AG20443 (cell line): ENCODE data around the gene PDGFA.

Experiments
- DNase-seq: peaks from one replicate; pipeline ENCODE4 v3.0.0; 2012; ENCODE audit warnings: low spot score, mixed read lengths

Gene PDGFA

GRCh38 chr7:519484-520390 is at the start of gene PDGFA:
Gene PDGFA, minus strand, starts transcription at chr7:519846. Its CDS starts 845 bp downstream, at chr7:519001.
- peak; percentile 82 for DNase-seq

- peak; percentile 83 for DNase-seq
Observed at GRCh38 chr7:568031-568951, 48.6 kb upstream of the PDGFA start.

GRCh38 chr7:567305-567883 is 47.7 kb upstream of the PDGFA start:
- no peak for DNase-seq

- no peak for DNase-seq
Observed at GRCh38 chr7:566100-566499, 46.5 kb upstream of the PDGFA start.

GRCh38 chr7:564176-564865 is 44.7 kb upstream of the PDGFA start:
- DNase-seq = no peak

GRCh38 chr7:563629-564170 is 44.1 kb upstream of the PDGFA start:
- no peak for DNase-seq

- DNase-seq = no peak
Observed at GRCh38 chr7:562789-563628, 43.4 kb upstream of the PDGFA start.

- DNase-seq = no peak
Observed at GRCh38 chr7:562374-562675, 42.7 kb upstream of the PDGFA start.

- DNase-seq = no peak
Observed at GRCh38 chr7:561631-562373, 42.2 kb upstream of the PDGFA start.

GRCh38 chr7:560966-561630 is 41.5 kb upstream of the PDGFA start:
- DNase-seq = no peak

GRCh38 chr7:559396-559705 is 39.7 kb upstream of the PDGFA start:
- DNase-seq = no peak

- DNase-seq = no peak
Observed at GRCh38 chr7:557558-557881, 37.9 kb upstream of the PDGFA start.

- DNase-seq = no peak
Observed at GRCh38 chr7:556837-557557, 37.4 kb upstream of the PDGFA start.

- no peak for DNase-seq
Observed at GRCh38 chr7:556291-556826, 36.7 kb upstream of the PDGFA start.

GRCh38 chr7:555551-556160 is 36.0 kb upstream of the PDGFA start:
- no peak for DNase-seq

- DNase-seq = no peak
Observed at GRCh38 chr7:553636-554111, 34.0 kb upstream of the PDGFA start.

GRCh38 chr7:552868-553635 is 33.4 kb upstream of the PDGFA start:
- DNase-seq = no peak
